HG02642 (cell line): ENCODE data around the gene STX18.

Experiments
- ATAC-seq: cut with Tn5 transposase; IDR thresholded peaks from one replicate; pipeline ENCODE4 v1.9.1; 2021; ENCODE audit warnings: mild to moderate bottlenecking; ENCODE audit not compliant: unreplicated experiment, poor library complexity

Gene STX18

GRCh38 chr4:4455210-4455865 lies 86.5 kb downstream of the STX18 start:
- ATAC-seq: peak; percentile 95

- no peak for ATAC-seq
These were observed 95.4 kb downstream of the STX18 start for GRCh38 chr4:4446434-4446833.

GRCh38 chr4:4443821-4444220 lies 98.0 kb downstream of the STX18 start:
- ATAC-seq: no peak

- no peak for ATAC-seq
These were observed 101.4 kb downstream of the STX18 start for GRCh38 chr4:4440333-4441061.

GRCh38 chr4:4439782-4440181 lies 102.1 kb downstream of the STX18 start:
- no peak for ATAC-seq

GRCh38 chr4:4438891-4439290 lies 103.0 kb downstream of the STX18 start:
- no peak for ATAC-seq

GRCh38 chr4:4437798-4438470 lies 103.9 kb downstream of the STX18 start:
- ATAC-seq: no peak

GRCh38 chr4:4436244-4436823 lies 105.5 kb downstream of the STX18 start:
- no peak for ATAC-seq

GRCh38 chr4:4433941-4434340 lies 107.9 kb downstream of the STX18 start:
- ATAC-seq: no peak

- ATAC-seq: no peak
These were observed 109.3 kb downstream of the STX18 start for GRCh38 chr4:4432341-4433125.

GRCh38 chr4:4430492-4431195 lies 111.2 kb downstream of the STX18 start:
- ATAC-seq: peak; percentile 75

GRCh38 chr4:4428966-4429875 lies 112.6 kb downstream of the STX18 start:
- ATAC-seq: no peak

GRCh38 chr4:4427886-4428285 lies 114.0 kb downstream of the STX18 start:
- no peak for ATAC-seq

GRCh38 chr4:4427121-4427870 lies 114.6 kb downstream of the STX18 start:
- no peak for ATAC-seq

GRCh38 chr4:4426511-4427120 lies 115.2 kb downstream of the STX18 start:
- no peak for ATAC-seq

GRCh38 chr4:4425696-4426095 lies 116.2 kb downstream of the STX18 start:
- no peak for ATAC-seq

- ATAC-seq: no peak
These were observed 116.6 kb downstream of the STX18 start for GRCh38 chr4:4425119-4425690.
